ENCODE results near the gene ADAMTS12.

The ADAMTS12 gene

DNA sequence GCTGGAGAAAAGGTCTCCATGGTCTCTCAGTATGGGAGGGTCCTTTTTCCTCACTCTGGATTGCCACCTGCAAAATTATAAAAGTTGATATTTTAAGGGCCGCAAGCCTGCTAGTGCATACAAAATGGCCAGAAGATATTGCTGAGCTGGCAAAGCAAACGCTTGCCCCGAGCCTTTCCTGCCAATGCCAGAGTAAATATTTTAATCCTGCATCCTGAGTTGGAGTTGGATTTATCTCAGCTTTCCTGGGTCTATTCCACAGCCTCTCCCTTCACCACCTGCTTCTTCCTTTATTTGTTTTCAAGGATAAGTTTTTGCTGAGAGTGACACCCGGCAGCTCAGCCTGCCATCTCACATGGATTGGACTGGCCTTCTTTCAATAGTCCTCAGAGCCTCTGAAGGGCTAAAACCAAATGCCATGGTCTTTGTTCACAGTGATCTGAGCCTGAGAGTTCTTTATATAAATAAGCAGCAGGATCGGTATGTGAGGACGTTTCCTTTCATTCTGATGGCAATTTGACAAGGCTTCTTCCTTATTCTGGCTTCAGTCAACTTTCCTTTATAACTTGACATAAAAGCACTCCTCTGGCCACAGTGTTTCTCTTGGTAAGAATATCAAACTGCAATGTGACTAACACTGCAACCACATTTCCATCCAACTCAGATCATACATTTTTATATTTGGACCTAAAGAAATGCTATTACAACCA is 170.1 kb downstream of the ADAMTS12 start:
- DNase-seq (ENCODE audit: insufficient read length, low spot score) (no peak), FAIRE-seq (no peak)
- TF ChIP-seq POU2F2 (IDR thresholded peaks at IDR 0.05; ENCODE audit: low read depth, low read length) (no peak), POLR2AphosphoS5 (IDR thresholded peaks at IDR 0.05; ENCODE audit: low read depth, low read length) (no peak), PAX5 (IDR thresholded peaks at IDR 0.05; ENCODE audit: insufficient read depth, low read length, severe bottlenecking) (no peak), SPI1 (IDR thresholded peaks at IDR 0.05; ENCODE audit: low read depth, low read length) (no peak), POLR2A (IDR thresholded peaks at IDR 0.05; ENCODE audit: low read depth, low read length) (no peak), TAF1 (IDR thresholded peaks at IDR 0.05; ENCODE audit: low read depth, low read length) (no peak)

DNA sequence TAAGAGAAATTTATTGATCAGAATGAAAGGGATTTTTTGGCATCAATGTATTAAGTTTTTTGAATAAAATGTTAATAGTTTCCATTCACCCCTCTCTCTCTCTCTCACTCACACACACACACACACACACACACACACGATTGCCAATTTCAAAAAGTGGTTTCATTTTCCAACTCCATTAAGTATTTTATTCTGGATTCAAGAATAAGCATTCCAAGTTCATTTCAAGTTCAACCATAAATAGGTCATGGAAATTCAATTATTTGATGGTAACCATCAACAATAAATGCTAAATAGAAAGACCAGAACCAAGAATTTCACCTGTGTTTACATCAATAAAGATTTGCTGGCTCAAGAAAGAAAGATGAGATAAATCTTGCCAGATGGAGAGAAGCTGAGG is 171.6 kb downstream of the ADAMTS12 start:
- no peak for DNase-seq (ENCODE audit: insufficient read length, low spot score)
- no peak for FAIRE-seq
- TF ChIP-seq POLR2A (IDR thresholded peaks at IDR 0.05; ENCODE audit: low read depth, low read length) = no peak
- TF ChIP-seq SPI1 (IDR thresholded peaks at IDR 0.05; ENCODE audit: low read depth, low read length) = no peak
- TF ChIP-seq POU2F2 (IDR thresholded peaks at IDR 0.05; ENCODE audit: low read depth, low read length) = no peak
- no peak for TF ChIP-seq POLR2AphosphoS5 (IDR thresholded peaks at IDR 0.05; ENCODE audit: low read depth, low read length)
- TF ChIP-seq TAF1 (IDR thresholded peaks at IDR 0.05; ENCODE audit: low read depth, low read length) = no peak
- TF ChIP-seq PAX5 (IDR thresholded peaks at IDR 0.05; ENCODE audit: insufficient read depth, low read length, severe bottlenecking) = no peak

DNA sequence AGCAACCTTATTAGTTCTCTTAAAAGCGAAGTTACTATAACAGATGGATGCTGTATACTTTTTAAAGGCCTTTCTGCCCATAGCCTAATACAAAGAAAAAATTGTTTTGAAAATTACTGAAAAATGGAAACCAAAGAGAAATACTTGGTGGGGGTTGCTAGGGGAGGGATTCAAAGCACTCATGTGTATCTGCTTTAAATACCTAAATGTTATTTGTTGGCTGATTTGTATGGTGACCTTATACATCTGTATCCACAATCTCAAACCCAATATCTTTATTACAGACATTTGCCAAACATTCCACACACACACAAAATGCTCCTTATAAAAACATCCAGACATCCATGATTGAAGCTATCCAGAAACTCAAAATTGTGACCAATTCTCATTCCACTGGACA is 172.0 kb downstream of the ADAMTS12 start:
- no peak for TF ChIP-seq POLR2AphosphoS5 (IDR thresholded peaks at IDR 0.05; ENCODE audit: low read depth, low read length)
- no peak for TF ChIP-seq PAX5 (IDR thresholded peaks at IDR 0.05; ENCODE audit: insufficient read depth, low read length, severe bottlenecking)
- no peak for TF ChIP-seq TAF1 (IDR thresholded peaks at IDR 0.05; ENCODE audit: low read depth, low read length)
- no peak for TF ChIP-seq POLR2A (IDR thresholded peaks at IDR 0.05; ENCODE audit: low read depth, low read length)
- FAIRE-seq (no peak), DNase-seq (ENCODE audit: insufficient read length, low spot score) (no peak)

DNA sequence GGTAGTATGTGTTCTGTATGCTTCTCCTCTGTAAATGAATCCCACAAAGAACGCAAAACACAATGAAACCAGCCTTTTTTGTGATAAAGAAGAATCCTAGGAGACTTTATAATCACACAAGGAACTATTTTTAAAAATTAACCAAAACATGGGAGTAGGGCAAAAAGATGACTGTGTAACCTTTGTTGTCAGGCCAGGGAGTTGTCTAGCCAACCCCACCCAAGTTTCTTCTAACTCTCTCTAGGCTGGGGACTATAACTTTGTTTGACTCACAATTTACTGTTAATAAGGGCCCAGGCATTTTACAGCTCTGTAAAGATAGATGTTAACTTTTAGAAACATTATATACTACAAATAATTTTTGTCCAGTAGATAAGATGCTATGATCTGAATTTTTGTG is 176.1 kb downstream of the ADAMTS12 start:
- FAIRE-seq (no peak), DNase-seq (ENCODE audit: insufficient read length, low spot score) (no peak)
- TF ChIP-seq POU2F2 (IDR thresholded peaks at IDR 0.05; ENCODE audit: low read depth, low read length) (no peak), TAF1 (IDR thresholded peaks at IDR 0.05; ENCODE audit: low read depth, low read length) (no peak), PAX5 (IDR thresholded peaks at IDR 0.05; ENCODE audit: insufficient read depth, low read length, severe bottlenecking) (no peak), SPI1 (IDR thresholded peaks at IDR 0.05; ENCODE audit: low read depth, low read length) (no peak), POLR2A (IDR thresholded peaks at IDR 0.05; ENCODE audit: low read depth, low read length) (no peak), POLR2AphosphoS5 (IDR thresholded peaks at IDR 0.05; ENCODE audit: low read depth, low read length) (no peak)

DNA sequence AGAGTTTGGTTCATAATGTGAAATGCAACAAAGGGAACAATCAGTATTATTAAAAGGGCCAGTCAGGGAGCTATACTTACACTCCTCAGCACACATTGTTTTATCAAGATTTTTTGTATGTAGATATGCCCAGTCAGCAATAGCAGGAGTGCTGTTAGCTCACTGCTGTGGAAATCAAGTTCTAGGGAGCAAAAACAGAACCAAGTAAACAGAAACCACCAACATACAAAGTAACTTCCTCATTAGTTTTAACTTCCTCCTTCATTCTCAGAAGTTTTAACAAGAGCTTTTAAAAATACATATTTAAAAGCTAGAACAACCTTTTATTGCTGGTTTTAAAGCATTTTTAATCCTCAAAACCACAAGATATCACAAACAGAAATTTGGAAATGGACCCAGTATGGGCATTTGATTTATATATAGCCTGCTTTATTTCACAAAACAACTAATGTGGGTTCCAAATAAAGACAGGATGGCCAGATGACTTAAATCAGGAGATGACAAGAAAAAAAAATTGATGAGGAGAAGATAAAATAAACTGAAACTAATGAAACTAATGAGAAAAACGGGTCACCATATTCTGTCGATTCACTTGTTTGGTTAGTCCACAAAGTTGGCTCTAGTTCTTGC is 178.5 kb downstream of the ADAMTS12 start:
- FAIRE-seq (no peak), DNase-seq (ENCODE audit: insufficient read length, low spot score) (no peak)
- TF ChIP-seq POU2F2 (IDR thresholded peaks at IDR 0.05; ENCODE audit: low read depth, low read length) (no peak), PAX5 (IDR thresholded peaks at IDR 0.05; ENCODE audit: insufficient read depth, low read length, severe bottlenecking) (no peak), POLR2AphosphoS5 (IDR thresholded peaks at IDR 0.05; ENCODE audit: low read depth, low read length) (no peak)

DNA sequence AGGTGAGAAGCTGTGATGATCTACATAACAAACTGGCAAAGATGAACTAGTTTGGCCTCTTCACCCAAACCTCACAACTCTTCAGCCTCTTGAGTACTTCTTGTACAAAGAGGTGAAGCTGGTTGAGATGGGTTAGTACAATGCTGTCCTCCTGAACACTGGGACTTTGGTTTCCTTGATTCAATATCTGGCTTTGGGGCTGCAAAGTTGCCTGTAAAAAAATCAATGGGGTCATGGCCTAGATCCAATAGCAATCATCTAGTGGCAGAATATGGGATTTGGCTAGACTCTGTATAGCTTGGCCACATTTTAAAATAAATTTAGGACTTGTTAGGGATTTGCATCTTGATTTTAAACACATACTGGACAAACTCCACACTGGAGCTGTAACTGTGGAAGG is 179.1 kb downstream of the ADAMTS12 start:
- FAIRE-seq (no peak), DNase-seq (ENCODE audit: insufficient read length, low spot score) (no peak)

DNA sequence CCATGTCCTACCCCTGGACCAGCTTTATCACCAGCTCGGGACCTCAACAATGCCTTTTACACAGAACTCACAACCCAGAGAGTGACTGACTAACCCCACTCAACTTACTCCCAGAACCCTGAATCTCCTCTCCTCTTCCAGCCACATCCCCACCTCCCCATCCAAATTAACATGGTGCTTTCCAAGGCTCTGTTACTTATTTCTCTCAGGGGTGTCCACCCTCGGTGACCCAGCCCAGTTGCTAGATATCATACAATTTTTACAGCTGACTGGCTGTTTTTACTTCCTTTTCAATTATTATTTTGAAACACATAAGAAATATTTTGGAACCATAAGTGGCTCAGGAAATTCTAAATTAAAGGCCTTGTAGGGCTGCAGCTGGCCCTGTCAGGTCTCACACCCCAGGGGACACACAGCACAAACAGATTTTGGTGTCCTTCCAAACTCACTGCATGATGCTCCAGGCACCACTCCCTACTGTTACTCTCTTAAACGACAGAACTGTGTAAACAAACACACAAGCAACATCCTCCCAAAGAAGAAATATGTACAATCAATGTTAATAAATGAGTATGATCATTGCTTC is 180.6 kb downstream of the ADAMTS12 start:
- no peak for TF ChIP-seq TAF1 (IDR thresholded peaks at IDR 0.05; ENCODE audit: low read depth, low read length)
- no peak for TF ChIP-seq POLR2A (IDR thresholded peaks at IDR 0.05; ENCODE audit: low read depth, low read length)
- TF ChIP-seq POU2F2 (IDR thresholded peaks at IDR 0.05; ENCODE audit: low read depth, low read length) = no peak
- no peak for TF ChIP-seq SPI1 (IDR thresholded peaks at IDR 0.05; ENCODE audit: low read depth, low read length)
- TF ChIP-seq PAX5 (IDR thresholded peaks at IDR 0.05; ENCODE audit: insufficient read depth, low read length, severe bottlenecking) = no peak
- no peak for TF ChIP-seq POLR2AphosphoS5 (IDR thresholded peaks at IDR 0.05; ENCODE audit: low read depth, low read length)
- FAIRE-seq (no peak), DNase-seq (ENCODE audit: insufficient read length, low spot score) (no peak)

More for the DNA sequence above, 179.1 kb downstream of the ADAMTS12 start:
- no peak for TF ChIP-seq POLR2A (IDR thresholded peaks at IDR 0.05; ENCODE audit: low read depth, low read length)
- TF ChIP-seq SPI1 (IDR thresholded peaks at IDR 0.05; ENCODE audit: low read depth, low read length) = no peak
- no peak for TF ChIP-seq POLR2AphosphoS5 (IDR thresholded peaks at IDR 0.05; ENCODE audit: low read depth, low read length)
- no peak for TF ChIP-seq TAF1 (IDR thresholded peaks at IDR 0.05; ENCODE audit: low read depth, low read length)
- no peak for TF ChIP-seq POU2F2 (IDR thresholded peaks at IDR 0.05; ENCODE audit: low read depth, low read length)
- no peak for TF ChIP-seq PAX5 (IDR thresholded peaks at IDR 0.05; ENCODE audit: insufficient read depth, low read length, severe bottlenecking)

DNA sequence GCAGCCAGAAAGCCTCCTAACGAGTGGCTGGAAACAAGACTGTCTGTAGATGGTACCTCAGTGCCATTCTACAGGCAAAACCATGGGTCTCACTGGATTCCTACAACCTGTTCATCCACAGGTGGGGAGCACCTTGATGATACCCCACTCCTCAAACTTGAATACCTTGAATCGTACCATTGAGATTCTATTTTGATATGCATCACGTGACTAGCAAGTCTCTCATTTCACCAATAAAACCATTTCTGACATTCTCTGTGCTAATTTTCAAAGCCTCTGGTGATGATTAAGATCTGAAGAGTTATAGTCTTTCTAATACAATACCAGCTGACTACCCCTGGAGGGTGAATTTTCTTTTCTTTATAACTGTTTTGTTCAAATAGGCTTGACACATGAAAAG is 188.9 kb downstream of the ADAMTS12 start:
- no peak for FAIRE-seq
- no peak for TF ChIP-seq SPI1 (IDR thresholded peaks at IDR 0.05; ENCODE audit: low read depth, low read length)
- no peak for TF ChIP-seq POLR2AphosphoS5 (IDR thresholded peaks at IDR 0.05; ENCODE audit: low read depth, low read length)
- no peak for TF ChIP-seq POU2F2 (IDR thresholded peaks at IDR 0.05; ENCODE audit: low read depth, low read length)
- TF ChIP-seq POLR2A (IDR thresholded peaks at IDR 0.05; ENCODE audit: low read depth, low read length) = no peak
- no peak for TF ChIP-seq TAF1 (IDR thresholded peaks at IDR 0.05; ENCODE audit: low read depth, low read length)
- TF ChIP-seq PAX5 (IDR thresholded peaks at IDR 0.05; ENCODE audit: insufficient read depth, low read length, severe bottlenecking) = no peak

DNA sequence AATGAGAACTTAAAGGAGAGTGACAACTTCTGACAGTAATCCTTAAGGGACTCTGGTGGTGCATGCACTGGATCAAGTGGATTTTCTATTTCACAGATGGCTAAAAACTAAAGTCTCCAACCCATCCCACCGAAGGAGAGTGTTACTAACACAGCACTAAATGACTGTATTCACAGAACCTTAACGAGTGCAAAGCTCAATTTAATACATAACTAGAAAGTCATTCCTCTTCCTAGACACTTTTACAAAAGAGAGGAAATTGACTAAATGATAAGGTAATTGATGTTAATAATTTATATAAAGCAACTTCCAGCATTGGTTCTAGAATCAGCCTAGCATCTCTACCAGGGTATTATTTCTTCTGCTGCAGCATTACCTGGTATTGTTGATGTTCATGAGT is 189.8 kb downstream of the ADAMTS12 start:
- TF ChIP-seq SPI1 (IDR thresholded peaks at IDR 0.05; ENCODE audit: low read depth, low read length) (no peak), POU2F2 (IDR thresholded peaks at IDR 0.05; ENCODE audit: low read depth, low read length) (no peak), POLR2AphosphoS5 (IDR thresholded peaks at IDR 0.05; ENCODE audit: low read depth, low read length) (no peak), TAF1 (IDR thresholded peaks at IDR 0.05; ENCODE audit: low read depth, low read length) (no peak), POLR2A (IDR thresholded peaks at IDR 0.05; ENCODE audit: low read depth, low read length) (no peak), PAX5 (IDR thresholded peaks at IDR 0.05; ENCODE audit: insufficient read depth, low read length, severe bottlenecking) (no peak)
- no peak for FAIRE-seq
- DNase-seq (ENCODE audit: insufficient read length, low spot score) = no peak

More for the DNA sequence above, 188.9 kb downstream of the ADAMTS12 start:
- DNase-seq (ENCODE audit: insufficient read length, low spot score) = no peak
